HG02763 (cell line): ENCODE measurements around the gene KRTAP2-4.
"Not testable (repeated sequence)": the region's sequence is repeated elsewhere in the genome, so short reads cannot be mapped to it uniquely, and the experiment has no call there.

Experiments used
- ATAC-seq: cut with Tn5 transposase; IDR thresholded peaks from one replicate; pipeline ENCODE4 v1.9.1; 2021; ENCODE audit warnings: mild to moderate bottlenecking, moderate library complexity; ENCODE audit not compliant: unreplicated experiment

The KRTAP2-4 gene

DNA sequence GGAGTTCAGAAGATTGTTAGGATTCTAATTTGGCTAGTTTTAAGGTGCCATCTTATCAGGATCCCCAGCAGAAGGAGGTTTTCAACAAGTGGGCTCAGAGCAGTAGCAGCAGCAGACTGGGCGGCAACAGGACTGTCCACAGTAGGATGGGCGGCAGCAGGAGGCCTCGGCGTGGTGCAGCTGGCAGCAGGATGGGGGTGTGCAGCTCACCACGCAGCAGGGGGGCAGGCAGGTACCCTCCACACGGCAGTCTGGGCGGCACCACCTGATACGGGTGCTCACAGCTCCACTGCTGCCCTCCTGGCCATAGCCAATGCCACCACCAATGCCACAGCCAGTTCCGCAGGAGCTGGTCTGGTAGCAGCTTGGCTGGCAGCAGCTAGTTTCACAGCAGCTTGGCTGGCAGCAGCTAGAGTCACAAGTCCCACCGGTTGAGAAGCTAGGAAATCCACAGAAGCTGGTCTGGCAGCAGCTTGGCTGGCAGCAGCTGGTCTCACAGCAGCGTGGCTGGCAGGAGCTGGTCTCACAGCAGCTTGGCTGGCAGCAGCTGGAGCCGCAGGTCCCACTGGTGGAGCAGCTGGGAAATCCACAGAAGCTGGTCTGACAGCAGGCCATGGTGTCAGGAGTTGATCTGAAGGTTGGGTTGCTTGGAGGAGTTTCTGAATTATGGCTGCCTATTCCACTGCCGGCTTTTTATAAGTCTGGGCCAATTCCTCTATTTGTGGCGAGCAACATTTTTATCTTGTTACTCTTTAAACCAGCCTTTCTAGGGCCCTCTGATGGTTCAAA is 24.7 kb downstream of the KRTAP2-4 start, which contains the start of gene KRTAP1-1:
Gene KRTAP1-1, minus strand, starts transcription at position 668 of the 789 bp plus-strand sequence. Its CDS starts 53 bp downstream, at position 615.
- ATAC-seq = not testable (repeated sequence)

GRCh38 chr17:41037853-41038350 is 27.8 kb downstream of the KRTAP2-4 start:
- ATAC-seq = no peak

DNA sequence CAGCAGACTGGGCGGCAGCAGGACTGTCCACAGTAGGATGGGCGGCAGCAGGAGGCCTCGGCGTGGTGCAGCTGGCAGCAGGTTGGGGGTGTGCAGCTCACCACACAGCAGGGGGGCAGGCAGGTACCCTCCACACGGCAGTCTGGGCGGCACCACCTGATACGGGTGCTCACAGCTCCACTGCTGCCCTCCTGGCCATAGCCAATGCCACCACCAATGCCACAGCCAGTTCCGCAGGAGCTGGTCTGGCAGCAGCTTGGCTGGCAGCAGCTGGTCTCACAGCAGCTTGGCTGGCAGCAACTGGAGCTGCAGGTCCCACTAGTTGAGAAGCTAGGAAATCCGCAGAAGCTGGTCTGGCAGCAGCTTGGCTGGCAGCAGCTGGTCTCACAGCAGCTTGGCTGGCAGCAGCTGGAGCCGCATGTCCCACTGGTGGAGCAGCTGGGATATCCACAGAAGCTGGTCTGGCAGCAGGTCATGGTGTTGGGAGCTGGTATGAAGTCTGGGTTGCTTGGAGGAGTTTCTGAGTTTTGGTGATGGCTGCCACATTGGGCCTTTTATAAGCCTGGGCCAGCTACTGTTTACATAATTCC is 31.2 kb downstream of the KRTAP2-4 start, which contains the start of gene KRTAP1-3:
Gene KRTAP1-3, minus strand, starts transcription at position 529 of the 590 bp plus-strand sequence. Its CDS starts 53 bp downstream, at position 476.
- not testable (repeated sequence) for ATAC-seq

- no peak for ATAC-seq
These were observed 35.9 kb downstream of the KRTAP2-4 start, which contains the start of gene KRTAP1-4 for GRCh38 chr17:41029633-41030245. Gene KRTAP1-4, minus strand, starts transcription at chr17:41030195. Its CDS starts 117 bp downstream, at chr17:41030078.

DNA sequence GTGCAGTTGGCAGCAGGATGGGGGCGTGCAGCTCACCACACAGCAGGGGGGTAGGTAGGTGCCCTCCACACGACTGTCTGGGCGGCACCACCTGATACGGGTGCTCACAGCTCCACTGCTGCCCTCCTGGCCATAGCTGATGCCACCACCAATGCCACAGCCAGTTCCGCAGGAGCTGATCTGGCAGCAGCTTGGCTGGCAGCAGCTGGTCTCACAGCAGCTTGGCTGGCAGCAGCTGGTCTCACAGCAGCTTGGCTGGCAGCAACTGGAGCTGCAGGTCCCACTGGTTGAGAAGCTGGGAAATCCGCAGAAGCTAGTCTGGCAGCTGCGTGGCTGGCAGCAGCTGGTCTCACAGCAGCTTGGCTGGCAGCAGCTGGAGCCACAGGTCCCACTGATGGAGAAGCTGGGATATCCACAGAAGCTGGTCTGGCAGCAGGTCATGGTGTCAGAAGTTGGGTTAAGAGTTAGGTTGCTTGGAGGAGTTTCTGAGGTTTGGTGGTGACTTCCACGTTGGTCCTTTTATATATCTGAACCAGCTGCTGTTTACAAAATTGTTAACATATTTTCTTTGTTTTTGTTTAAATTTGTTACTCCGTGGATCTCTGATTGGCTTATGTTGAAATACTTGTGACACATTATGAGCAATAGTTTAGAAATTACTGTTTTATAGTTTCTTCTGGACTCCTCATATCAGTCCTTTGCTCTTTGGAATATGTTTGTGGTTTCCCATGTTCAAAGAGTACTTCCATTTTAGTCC is 38.8 kb downstream of the KRTAP2-4 start, which contains the start of gene KRTAP1-5:
Gene KRTAP1-5, minus strand, starts transcription at position 494 of the 757 bp plus-strand sequence. Its CDS starts 53 bp downstream, at position 441.
- ATAC-seq = no peak

GRCh38 chr17:41024697-41025096 is 41.0 kb downstream of the KRTAP2-4 start:
- no peak for ATAC-seq

DNA sequence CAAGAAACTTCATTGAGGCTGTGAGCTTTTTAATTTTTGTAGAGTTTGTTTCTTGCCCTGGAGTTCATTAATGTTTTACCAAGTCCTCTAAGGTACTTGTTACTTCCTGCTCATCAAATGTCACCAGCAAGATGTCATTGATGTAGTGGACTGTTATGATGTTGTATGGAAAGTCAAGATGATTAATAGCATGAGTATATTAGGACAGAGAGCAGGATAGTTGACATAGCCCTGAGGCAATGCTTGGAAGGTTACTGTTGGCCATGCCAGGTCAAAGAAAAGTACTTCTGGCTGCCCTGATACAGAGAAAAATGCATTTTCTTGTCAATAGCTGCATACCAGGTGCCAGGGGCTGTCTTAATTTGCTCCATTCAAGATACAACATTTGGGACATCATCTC is 45.3 kb downstream of the KRTAP2-4 start:
- no peak for ATAC-seq

- ATAC-seq = no peak
These were observed 46.3 kb downstream of the KRTAP2-4 start for GRCh38 chr17:41019415-41019814.

GRCh38 chr17:41018541-41018940 is 47.1 kb downstream of the KRTAP2-4 start:
- no peak for ATAC-seq

DNA sequence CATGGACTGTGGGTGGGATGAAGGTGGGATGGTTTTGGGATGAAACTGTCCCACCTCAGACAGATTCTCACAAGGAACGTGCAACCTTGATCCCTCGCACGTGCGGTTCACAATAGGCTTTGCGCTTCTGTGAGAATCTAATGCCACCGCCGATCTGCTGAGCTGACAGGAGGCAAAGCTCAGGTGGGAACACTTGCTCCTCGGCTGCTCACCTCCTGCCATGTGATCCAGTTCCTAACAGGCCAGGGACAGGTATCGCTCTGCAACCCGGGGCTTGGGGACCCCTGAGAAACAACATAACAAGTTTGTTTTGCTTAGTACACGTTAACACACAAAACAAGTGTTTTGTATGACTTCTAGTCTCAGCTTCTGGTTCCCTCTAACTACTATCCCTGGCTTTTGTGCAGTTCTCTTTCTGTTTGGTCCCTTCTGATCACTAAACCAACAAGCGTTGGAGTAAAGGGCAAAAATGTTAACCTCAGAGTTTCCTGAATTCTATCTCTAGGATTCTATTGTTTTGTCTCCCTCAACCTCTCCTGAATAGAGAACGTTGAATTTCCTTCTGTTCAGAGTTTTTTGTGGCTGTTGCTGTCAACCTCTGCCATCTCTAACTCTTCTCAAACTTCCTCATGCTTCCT is 49.0 kb downstream of the KRTAP2-4 start:
- ATAC-seq = no peak

GRCh38 chr17:41015454-41015853 is 50.2 kb downstream of the KRTAP2-4 start:
- ATAC-seq = no peak
